Measurements from ENCODE around the gene MISP. TPM values are rescaled to one million over a fixed set of nuclear protein-coding genes. Genes with fewer than 3 reads are reported as not detected.
A peak's percentile ranks its signal among the peaks of the same experiment; 100 is the strongest.

The MISP gene
- total and polyA plus RNA-seq, 2 of the 13 experiments (the other 11 are each of a cell fraction or from before 2014, with no cell fraction given) = 0.67 to 1.3 TPM

- Histone ChIP-seq H4K20me1 (ENCODE audit: insufficient read depth, low read length) (no peaks in the 10 kb centered on the region), H3K36me3 (replicated peaks in 1 of 2; ENCODE audit: control insufficient read depth in 1 of 2, insufficient read depth in 2 of 2, low read length in 2 of 2) (no peaks in the 10 kb centered on the region), H3K4me1 (ENCODE audit: insufficient read depth, low read length) (peaks cover 63% of the 10 kb centered on the region), H3K4me3 (replicated peaks in 1 of 3; ENCODE audit: insufficient read depth in 1 of 3, low read depth in 2 of 3, low read length in 3 of 3) (no peak overlapping the region), H3K27ac (ENCODE audit: extremely low read length, insufficient read depth, low read length) (no peak overlapping the region), H3K79me2 (ENCODE audit: insufficient read depth, low read length) (peaks cover 5% of the 10 kb centered on the region), H3K9me3 (ENCODE audit: low read length) (no peaks in the 10 kb centered on the region), H3K9ac (ENCODE audit: insufficient read depth, low read depth, low read length) (no peak overlapping the region), H3K4me2 (ENCODE audit: low read depth, low read length) (no peak overlapping the region), H2AFZ (ENCODE audit: low read length) (no peak overlapping the region), H3K27me3 (ENCODE audit: control insufficient read depth in 1 of 2, insufficient read depth in 2 of 2, low read length in 2 of 2) (no peaks in the 10 kb centered on the region)
- ATAC-seq (no peak), DNase-seq (ENCODE audit: low spot score) (no peak), FAIRE-seq (no peak)
- CTCF ChIA-PET (ENCODE audit: low intra/inter-chr PET ratio, low total read pairs) = no interaction called here
- no TSS peak for BruUV-seq (replicated peaks)
- POLR2A ChIA-PET = no interaction called here
- intact Hi-C loops (cut with micrococcal nuclease; ENCODE audit: unreplicated experiment) (loop anchor here (10.0 kb wide), 1 partner anchor 207 kb away; no protein-coding TSS in a partner anchor), in situ Hi-C loops (cut with HindIII; ENCODE audit: extremely low pct_ligation_motif_present, low pct_unique_long_range_greater_than_20kb) (no loop called here)
- TF ChIP-seq ZNF18 (CRISPR knock-in tag; IDR thresholded peaks at IDR 0.05; ENCODE audit: insufficient replicate concordance) (no peak), ZNF510 (CRISPR knock-in tag; IDR thresholded peaks at IDR 0.05; ENCODE audit: low read depth) (no peak), GPBP1L1 (CRISPR knock-in tag; IDR thresholded peaks at IDR 0.05) (no peak)
- 90% methylated on average over 15 of the region's 16 CpGs for WGBS (ENCODE audit: low lambda C conversion rate)
Measured at GRCh38 chr19:787536-787935, 36.6 kb downstream of the MISP start.

GRCh38 chr19:788686-788982, 37.7 kb downstream of the MISP start:
- ChIA-PET CTCF (ENCODE audit: low intra/inter-chr PET ratio, low total read pairs) (interaction anchor here (2.1 kb wide), 1 partner anchor 18 kb away, joined by 9 read pairs; no protein-coding TSS in a partner anchor), POLR2A (interaction anchor here (0.9 to 2.5 kb wide), 6 partner anchors 10 to 239 kb away, joined by 3 to 16 read pairs (median 4); no protein-coding TSS in a partner anchor)
- Histone ChIP-seq H3K79me2 (ENCODE audit: insufficient read depth, low read length) (no peaks in the 10 kb centered on the region), H3K4me1 (ENCODE audit: insufficient read depth, low read length) (peaks cover 61% of the 10 kb centered on the region), H3K27me3 (ENCODE audit: control insufficient read depth in 1 of 2, insufficient read depth in 2 of 2, low read length in 2 of 2) (no peaks in the 10 kb centered on the region), H4K20me1 (ENCODE audit: insufficient read depth, low read length) (no peaks in the 10 kb centered on the region), H3K27ac (ENCODE audit: extremely low read length, insufficient read depth, low read length) (peak overlapping the region; percentile 89), H3K9ac (ENCODE audit: insufficient read depth, low read depth, low read length) (peak overlapping the region; percentile 68), H3K9me3 (ENCODE audit: low read length) (no peaks in the 10 kb centered on the region), H3K36me3 (replicated peaks in 1 of 2; ENCODE audit: control insufficient read depth in 1 of 2, insufficient read depth in 2 of 2, low read length in 2 of 2) (no peaks in the 10 kb centered on the region), H3K4me3 (replicated peaks in 1 of 3; ENCODE audit: insufficient read depth in 1 of 3, low read depth in 2 of 3, low read length in 3 of 3) (peak overlapping the region; percentile 51 to 68 (median 61); a peak in 5 of 6 replicates), H2AFZ (ENCODE audit: low read length) (no peak overlapping the region), H3K4me2 (ENCODE audit: low read depth, low read length) (peak overlapping the region; percentile 83)
- in situ Hi-C loops (cut with HindIII; ENCODE audit: extremely low pct_ligation_motif_present, low pct_unique_long_range_greater_than_20kb) (no loop called here), intact Hi-C loops (cut with micrococcal nuclease; ENCODE audit: unreplicated experiment) (loop anchor here (10.0 kb wide), 1 partner anchor 206 kb away; no protein-coding TSS in a partner anchor)
- BruUV-seq (replicated peaks) = no TSS peak
- ATAC-seq (no peak), DNase-seq (ENCODE audit: low spot score) (no peak), FAIRE-seq (no peak)
- WGBS (ENCODE audit: low lambda C conversion rate) = 45% methylated on average over 5 of the region's 11 CpGs
- TF ChIP-seq SP4 (CRISPR knock-in tag; IDR thresholded peaks at IDR 0.05) = 0 out of 2 replicates have a peak, but pooled peaks have one; percentile 13
- TF ChIP-seq DMTF1 (CRISPR knock-in tag; IDR thresholded peaks at IDR 0.05) = no peak
- TF ChIP-seq ZSCAN29 (CRISPR knock-in tag; conservative IDR thresholded peaks at IDR 0.05) = 0 out of 2 replicates have a peak, but pooled peaks have one; percentile 8
- TF ChIP-seq ZNF281 (CRISPR knock-in tag; IDR thresholded peaks at IDR 0.05; ENCODE audit: borderline replicate concordance) = peak; percentile 44; the same call in 1 of the 2 replicates

All from HepG2 (cell line).